NOMO-1 treated with DMSO at 0.1 percent for 48 hours (cell line): ENCODE data around the gene OSTF1.

Experiments
- DNase-seq: peaks from one replicate; lab custom pipeline; 2025; ENCODE audit not compliant: unreplicated experiment; lab: John Stamatoyannopoulos, UW

The OSTF1 gene

DNA sequence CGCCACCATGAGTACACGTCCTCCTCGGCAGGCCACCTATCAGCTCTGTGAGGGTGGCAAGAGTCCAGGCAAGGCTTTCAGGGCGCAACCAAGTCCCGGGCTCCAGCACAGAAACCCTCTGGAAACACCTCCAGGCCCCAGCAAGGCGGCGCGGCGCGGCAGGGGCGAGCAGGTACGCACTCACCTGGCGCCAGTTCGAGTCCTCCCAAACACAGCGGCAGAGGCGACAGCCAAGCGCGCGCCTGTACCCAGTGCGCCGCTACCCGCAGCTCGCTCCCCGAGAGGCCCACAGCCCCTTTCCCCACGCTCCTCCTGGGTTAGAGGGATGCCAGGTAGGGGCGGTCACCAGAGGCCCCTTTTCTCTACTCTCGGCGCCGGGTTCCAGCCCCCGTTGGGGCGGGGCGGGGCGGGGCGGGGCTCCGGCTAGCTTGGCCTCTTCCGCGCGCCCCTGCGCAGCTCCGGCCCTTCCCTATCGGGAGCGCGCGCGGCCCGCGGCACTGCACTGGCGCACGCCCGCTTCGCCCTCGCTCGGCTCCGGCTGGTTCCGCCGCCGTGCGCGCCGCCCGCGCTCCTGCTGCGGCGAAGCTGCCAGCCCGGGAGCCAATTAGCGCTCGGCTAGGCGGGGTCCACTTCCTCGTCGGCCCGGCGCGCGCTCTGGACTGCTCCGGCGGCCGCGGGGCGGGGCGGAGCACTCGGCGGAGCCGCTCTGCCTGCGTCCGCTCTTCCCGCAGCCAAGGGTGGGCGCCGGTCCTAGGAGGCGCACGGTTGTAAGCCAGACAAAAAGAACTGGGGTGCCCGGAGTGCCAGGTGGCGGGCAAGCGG is at the start of gene OSTF1, which contains the start of gene NMRK1:
Gene OSTF1 (plus strand): TSS at position 691 of the 822 bp plus-strand sequence. CDS start 179 bp downstream, outside the sequence.
Gene NMRK1 (minus strand): TSS at position 332 of the 822 bp plus-strand sequence. CDS start 5,040 bp downstream, outside the sequence.
- peak; percentile 82 for DNase-seq

DNA sequence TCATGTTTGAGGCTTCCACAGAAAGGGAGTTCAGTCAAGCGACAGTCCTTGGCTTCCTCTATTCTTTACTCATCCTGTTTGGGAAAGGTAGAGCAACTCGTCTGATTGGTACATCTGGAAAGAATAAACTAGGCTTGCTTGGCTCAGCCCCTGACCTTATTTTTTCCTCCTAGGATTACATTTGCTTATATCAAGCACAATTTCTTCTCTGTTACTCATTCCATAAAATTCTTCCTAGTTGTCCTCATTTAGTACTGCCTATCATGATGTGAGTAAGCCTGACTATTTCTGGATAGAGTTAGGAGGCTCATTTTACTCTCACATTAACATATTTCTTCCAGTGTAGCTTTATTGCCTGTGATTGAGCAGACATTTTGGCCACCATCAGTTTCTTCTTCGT is 49.3 kb upstream of the OSTF1 start:
- no peak for DNase-seq

DNA sequence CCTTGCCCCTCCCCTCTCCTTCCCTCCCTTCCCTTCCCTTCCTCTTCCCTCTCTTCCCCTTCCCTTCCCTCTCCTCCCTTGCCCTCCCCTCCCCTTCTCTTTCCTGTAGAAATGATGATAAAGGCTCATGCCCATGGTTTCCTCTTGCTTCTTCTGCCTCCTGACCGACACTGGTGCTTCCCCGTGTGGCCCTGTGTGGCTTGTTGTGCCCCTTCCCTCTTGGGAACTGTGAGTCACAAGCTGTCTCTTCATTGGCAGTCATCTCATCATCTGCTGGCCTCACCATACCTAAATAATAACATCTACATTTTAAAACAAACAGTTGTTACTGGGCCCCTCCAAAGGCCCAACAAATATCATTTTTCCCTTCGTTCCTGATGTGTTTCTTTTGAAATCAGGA is 48.5 kb upstream of the OSTF1 start:
- DNase-seq: no peak

DNA sequence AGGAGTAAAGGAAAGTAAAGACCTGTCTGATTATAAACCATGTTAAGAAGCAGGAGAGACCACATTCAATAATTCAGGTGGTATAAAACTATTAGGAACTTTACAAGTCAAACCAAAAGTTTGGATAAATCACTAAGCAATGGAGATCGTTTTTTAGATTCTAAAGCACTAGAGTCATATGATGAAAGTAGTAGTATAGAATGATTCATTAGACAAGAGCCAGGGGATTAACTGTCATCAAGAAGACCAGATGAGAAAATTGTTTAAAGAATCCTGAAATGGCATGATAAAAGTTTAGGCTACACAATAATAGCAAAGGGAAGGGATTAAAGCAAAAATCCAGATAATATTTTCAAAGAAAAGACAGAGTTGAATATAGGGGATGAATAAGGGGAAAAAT is 47.3 kb upstream of the OSTF1 start:
- no peak for DNase-seq

GRCh38 chr9:75046725-75047345 is 41.5 kb upstream of the OSTF1 start:
- DNase-seq: no peak

DNA sequence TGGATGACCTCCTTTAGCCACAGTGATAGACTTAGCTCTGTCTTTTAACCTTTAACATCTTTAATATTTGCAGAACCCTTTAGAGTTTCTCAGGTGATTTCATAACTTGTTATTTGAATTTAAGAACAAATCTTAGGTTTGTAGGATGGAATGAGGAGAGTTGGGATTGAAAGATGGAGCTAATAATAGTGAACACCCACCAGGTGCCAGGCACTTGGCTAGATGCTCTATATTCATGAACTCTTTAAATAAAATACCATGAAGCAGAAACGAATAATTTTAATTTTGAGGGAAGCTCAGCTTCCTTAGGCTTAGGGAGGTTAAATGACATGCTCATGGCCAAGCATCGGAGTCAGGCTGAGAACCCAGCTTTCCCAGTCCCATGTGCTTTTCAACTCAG is 40.8 kb upstream of the OSTF1 start:
- no peak for DNase-seq

DNA sequence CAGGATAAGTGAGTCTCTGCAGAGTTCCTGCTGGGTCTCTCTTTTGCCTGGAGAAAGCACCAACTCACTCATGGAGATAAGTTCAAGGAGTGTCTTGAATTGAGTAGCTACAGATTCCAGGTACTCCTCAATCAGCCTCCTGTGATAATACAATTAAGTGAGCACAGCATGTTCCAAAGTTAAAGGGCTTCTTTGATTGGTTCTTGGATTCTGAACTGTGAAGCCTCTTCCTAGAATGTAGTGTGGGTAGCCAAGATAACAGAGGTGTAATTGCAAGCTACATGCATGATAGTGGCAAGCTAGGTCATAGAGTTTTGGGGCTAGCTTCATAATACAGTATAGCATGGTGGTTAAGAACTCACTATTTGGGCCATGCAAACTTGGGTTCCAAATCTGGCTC is 37.0 kb upstream of the OSTF1 start:
- DNase-seq: no peak

GRCh38 chr9:75053869-75054268 is 34.4 kb upstream of the OSTF1 start:
- DNase-seq: no peak

- no peak for DNase-seq
Measured at GRCh38 chr9:75054368-75055001, 33.8 kb upstream of the OSTF1 start.

DNA sequence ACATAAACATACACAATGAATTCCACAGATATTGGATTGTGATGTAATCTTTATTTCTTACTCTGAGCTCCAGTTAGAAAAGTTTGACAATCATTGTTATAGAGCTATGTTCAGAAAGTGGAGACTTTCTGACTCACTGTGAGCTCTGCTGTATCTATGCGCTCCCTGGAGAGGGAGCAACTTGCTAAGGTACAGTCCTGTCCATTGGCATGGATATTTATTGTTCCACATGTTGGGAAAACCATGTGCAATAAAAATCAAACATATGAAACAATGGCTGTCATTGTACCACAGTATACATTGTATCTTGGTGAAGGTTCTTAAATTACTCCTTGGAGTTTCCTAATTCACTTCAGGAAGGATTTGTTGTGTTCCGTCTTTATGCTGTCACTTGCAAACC is 27.1 kb upstream of the OSTF1 start:
- DNase-seq: no peak

- DNase-seq: no peak
Measured at GRCh38 chr9:75063556-75064305, 24.6 kb upstream of the OSTF1 start.

GRCh38 chr9:75064307-75065025 is 23.8 kb upstream of the OSTF1 start:
- DNase-seq: no peak

DNA sequence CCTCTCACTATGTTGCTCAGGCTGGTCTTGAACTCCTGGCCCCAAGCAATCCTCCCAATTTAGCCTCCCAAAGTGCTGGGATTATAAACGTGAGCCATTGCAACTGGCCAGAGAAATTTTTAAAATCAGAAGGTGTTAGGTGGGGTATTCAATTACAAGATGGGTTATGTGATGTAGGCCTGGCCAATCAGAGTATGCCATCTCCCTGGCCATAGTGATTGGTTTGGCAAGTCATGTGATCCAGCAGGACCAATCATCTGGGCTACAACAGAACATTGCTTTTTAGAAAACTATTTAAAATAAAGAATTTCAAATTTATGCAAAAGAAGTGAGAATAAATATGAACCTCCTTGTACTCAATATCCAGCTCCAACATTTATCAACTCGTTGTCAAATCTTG is 22.8 kb upstream of the OSTF1 start:
- DNase-seq: no peak

DNA sequence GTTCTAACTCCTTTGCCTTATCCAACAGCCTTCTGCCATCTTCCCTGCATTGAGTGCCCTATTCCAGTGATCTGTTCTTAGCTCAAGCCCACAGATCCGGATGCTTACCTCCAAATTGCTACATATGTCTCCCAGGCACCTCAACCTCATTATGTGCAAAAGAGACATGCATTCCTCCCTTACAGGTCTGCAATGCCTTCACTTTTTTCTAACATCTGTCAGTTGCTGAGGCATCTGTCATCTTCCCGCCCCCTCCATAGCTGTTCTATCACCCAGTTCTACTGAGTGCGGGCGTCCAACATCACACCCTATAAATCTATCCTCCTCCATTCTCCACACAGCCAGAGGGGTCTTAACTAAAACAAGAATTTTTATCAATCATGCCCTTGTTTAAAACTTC is 20.4 kb upstream of the OSTF1 start:
- no peak for DNase-seq

DNA sequence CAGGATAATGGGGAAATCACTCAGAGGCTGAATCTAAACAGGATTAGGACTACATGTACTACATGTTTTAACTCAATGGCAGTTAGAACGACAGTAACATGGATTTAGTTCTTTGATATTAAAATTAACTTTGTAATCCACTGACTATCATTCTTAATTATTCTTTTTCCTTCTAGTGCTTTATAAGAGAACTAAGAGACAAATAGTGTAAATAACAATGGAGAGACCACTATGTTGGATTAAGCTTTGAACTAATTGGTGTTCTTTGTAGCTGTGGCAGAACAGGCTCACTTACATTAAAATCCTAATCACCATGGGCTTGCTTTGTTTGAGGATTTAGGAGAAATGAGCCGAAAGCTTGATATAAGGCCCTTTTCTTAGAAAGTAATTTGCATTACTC is 19.1 kb upstream of the OSTF1 start:
- no peak for DNase-seq

GRCh38 chr9:75071530-75072122 is 16.7 kb upstream of the OSTF1 start:
- DNase-seq: no peak

- DNase-seq: no peak
Measured at GRCh38 chr9:75072895-75073294, 15.4 kb upstream of the OSTF1 start.

DNA sequence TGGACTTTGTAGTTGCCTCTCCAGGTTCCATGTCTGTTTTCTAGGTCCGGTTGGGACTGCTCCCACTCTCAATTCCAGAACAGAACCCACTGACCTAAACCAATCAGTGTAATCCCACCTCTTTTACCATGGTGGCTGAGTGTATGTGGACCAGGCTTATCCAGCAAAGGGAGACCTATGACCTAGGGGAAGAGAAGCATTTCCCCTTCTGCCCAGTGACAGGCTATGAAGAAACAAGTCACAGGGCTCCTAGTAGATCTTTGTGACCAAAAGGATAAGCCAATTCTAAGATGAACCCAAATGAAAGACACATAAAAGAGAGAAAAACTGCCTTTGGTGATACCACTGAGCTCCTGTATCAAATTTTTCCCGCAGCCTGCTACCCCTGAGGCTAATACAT is 6.7 kb upstream of the OSTF1 start:
- DNase-seq: no peak

- DNase-seq: no peak
Measured at GRCh38 chr9:75083188-75083970, 4.9 kb upstream of the OSTF1 start.
